ENCODE data around the gene KIAA0930.

KIAA0930 gene

DNA sequence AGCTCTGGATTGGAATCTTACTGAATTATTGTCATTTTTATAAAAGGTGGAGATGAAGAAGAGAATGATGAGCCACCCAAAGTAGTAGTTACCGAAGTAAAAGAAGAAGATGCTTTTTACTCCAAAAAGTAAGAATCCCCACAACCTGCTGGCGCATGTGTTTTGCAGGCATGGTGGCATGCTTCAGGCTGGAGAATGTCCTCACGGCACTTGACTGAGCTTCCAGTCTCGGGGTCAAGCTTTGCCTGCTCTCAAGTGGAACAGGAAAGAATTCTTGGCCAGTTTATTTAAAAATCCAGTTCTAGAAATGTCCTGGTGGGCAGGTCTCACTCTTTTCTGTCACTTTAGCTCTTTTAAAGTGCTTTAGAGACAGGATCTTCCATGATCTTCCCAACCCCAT lies 59.5 kb downstream of the KIAA0930 start:
- DNase-seq (ENCODE audit: low read depth in 1 of 2, low spot score in 1 of 2): no peak

DNA sequence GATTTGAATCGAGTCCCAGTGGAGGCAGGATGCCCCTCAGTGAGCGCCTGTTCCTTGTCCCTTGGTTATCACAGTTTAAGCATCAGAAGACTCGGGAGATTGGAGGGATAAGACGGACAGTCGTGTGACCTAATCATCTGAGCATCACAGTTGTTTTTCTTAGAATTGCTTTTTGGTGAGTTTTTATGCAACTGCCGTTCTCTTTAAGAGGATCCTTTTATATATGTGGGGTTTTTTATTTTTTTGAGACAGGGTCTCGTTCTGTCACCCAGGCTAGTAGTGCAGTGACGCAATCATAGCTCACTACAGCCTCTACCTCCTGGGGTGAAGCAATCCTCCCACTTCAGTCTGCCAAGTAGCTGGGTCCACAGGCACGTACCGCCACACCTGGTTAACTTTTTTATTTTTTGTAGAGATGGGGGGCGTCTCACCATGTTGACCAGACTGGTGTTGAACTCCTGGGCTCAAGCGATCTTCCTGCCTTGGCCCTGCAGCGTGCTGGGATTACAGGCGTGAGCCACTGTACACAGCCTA lies 60.5 kb downstream of the KIAA0930 start:
- no peak for DNase-seq (ENCODE audit: low read depth in 1 of 2, low spot score in 1 of 2)

DNA sequence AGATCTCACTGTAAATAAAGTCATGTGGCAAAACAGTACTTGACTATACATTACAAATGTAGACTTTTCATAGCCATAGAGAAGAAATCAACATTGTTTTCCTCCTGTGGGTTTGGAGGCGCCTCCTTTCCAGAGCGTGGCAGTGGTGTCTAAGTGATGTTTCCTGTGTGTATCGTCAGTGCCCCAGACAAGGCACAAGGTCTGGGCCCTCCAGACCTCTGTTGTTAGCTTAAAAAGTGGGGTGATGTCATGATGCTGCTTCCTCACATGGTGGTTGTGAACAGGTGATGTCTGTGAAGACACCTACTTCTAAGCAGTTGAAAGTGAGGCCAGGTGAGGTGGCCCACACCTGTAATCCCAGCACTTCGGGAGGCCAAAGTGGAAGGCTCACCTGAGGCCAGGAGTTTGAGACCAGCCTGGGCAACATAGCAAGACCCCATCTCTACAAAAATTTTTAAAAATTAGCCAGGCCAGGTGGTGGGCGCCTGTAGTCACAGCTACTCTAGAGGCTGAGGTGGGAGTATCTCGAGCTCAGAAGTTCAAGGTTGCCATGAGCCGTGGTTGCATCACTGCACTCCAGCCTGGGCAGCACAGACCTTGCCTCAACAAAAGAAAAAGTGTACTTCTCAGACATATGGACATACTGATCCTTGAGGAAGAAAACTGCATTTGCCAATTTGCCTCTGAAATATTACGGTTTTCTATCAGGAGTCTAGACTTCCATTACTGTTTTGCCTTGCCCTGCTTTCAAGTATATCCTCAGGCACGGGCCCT lies 61.2 kb downstream of the KIAA0930 start:
- no peak for DNase-seq (ENCODE audit: low read depth in 1 of 2, low spot score in 1 of 2)

DNA sequence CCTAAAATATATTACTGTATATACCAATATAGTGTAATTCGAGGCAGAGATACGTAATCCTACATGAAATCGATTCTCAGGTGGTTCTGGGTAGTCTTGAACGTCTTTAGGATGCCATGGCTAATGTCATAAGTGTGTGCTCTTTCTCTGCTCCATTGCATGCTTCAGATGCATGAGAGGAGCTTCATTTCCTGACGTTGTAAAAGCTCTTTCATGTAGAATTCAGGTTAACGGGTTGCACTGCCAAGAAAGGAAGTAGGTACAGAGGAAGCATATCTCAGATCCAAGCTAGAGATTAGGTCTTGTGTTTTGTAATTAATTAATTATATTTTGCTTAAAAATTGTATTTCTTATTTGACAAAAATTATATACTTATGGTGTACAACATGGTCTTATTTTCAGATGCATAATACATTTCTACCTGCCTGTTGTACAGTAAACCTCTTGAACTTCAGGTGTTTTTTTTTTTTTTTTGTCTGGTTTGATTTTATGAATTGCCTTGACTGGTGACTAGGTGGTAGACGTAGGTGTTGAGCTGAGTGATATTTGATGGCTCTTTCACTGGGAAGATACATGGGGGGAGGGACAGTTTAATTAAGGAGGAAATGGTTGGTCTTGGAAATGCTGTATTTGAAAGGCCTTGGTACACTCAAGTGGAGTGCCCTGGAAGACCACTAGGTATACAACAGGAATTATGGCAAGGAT lies 67.7 kb downstream of the KIAA0930 start:
- no peak for DNase-seq (ENCODE audit: low read depth in 1 of 2, low spot score in 1 of 2)

DNA sequence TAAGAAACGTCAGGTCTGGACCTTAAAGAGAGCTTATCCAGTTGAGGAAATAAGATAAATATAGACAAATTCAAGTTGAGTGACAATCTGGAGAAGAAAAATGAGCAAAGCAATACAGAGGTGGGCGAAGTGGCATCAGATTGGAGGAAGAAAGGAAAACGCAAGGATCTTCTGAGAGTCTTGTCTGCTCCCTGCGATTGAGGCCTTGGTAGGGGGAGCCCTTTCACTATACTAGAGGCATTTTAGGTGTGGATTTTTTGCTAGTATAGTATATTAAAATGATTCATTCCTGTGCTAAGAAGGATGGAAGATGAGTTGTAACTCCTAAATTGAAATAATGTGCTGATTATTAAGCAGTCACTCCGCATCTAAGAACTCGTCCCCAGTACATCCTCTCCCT lies 68.9 kb downstream of the KIAA0930 start:
- DNase-seq (ENCODE audit: low read depth in 1 of 2, low spot score in 1 of 2): no peak

DNA sequence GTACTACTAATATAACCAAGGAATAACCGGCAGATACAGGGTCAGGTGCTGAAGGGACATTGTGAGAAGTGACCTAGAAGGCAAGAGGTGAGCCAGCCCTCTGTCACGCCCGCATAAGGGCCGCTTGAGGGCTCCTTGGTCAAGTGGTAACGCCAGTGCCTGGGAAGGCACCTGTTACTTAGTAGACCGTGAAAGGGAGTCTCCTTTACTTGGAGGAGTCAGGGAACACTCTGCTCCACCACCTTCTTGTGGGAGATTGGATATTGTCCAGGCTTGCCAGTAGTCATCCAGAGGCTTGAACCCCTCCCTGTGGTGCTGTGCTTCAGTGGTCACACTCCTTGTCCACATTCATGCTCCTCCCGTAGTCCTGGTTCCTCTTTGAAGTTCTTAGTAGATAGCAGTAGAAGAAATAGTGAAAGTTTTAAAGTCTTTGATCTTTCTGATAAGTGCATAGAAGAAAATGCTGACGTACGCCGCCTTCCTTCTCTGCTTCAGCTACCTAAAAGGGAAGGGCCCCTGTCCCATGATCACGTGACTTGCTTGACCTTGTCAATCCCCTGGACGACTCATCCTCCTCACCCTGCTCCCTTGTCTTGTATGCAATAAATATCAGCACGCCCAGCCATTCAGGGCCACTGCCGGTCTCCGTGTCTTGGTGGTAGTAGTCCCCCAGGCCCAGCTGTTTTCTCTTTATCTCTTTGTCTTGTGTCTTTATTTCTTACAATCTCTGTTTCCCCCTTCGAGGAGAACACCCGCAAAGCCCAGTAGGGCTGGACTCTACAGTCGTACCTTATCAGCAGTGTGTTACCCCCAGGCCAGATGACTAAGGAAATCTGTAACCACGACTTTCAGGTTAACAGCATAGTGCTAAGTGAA lies 70.9 kb downstream of the KIAA0930 start:
- no peak for DNase-seq (ENCODE audit: low read depth in 1 of 2, low spot score in 1 of 2)

DNA sequence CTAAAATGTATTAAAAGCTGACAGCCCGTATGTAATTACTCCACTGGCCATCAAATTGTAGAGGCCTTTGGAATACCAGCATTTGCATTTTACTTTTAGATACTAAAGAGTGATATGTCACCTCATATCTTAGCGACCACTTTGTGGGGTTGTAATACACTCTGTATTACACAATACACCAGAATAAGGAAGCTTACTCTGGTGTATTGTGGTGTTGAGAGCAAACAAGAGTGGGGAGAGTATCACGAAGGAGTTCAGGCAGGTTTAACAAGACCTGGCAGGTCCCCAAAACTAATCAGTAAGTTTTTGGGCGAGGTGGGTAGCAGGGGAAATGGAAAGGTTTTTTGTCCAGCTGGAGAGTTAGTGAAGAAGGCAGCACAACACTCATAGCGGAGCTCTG lies 73.8 kb downstream of the KIAA0930 start:
- DNase-seq (ENCODE audit: low read depth in 1 of 2, low spot score in 1 of 2): no peak

DNA sequence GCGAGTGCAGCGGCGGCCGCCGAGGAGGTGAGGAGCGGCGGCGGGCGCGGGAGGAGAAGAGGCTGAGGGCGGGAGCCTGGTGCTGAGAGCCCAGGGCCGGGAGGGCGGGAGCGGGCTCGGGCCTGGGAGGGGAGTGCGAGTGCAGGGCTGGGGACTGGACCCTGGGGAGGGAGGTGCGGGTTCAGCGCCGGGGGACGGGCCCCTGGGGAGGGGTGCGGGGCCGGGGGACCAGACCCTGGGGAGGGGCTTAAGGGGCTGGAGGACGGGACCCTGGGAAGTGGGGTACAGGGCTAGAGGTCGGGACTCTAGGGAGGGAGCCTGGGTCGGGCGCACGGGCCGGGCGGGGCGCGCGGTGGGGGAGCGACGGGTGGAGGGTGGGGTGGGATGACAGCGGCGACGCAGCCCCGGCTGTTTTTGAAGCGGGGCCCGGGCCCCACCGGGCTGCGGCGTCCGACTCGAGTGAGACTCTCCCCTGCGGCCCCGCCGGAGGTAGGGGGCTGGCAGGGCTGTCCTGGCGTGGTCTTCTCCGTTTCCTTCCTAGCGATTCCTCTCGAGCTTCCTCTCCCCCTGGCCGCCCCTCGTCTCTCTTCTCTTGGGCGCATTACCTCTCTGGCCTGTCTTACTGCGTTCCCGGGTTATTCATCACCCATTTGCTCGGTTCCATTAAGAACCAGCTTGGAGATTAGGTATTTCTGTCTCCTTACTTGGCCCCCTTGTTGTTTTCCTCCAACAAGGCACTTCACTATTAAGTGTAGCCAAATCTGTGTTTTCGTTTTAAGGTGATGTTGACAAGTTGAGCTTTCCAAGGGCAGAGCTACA lies 76.2 kb downstream of the KIAA0930 start:
- DNase-seq (ENCODE audit: low read depth in 1 of 2, low spot score in 1 of 2): peak in 1 of 2 donors; percentile 35

DNA sequence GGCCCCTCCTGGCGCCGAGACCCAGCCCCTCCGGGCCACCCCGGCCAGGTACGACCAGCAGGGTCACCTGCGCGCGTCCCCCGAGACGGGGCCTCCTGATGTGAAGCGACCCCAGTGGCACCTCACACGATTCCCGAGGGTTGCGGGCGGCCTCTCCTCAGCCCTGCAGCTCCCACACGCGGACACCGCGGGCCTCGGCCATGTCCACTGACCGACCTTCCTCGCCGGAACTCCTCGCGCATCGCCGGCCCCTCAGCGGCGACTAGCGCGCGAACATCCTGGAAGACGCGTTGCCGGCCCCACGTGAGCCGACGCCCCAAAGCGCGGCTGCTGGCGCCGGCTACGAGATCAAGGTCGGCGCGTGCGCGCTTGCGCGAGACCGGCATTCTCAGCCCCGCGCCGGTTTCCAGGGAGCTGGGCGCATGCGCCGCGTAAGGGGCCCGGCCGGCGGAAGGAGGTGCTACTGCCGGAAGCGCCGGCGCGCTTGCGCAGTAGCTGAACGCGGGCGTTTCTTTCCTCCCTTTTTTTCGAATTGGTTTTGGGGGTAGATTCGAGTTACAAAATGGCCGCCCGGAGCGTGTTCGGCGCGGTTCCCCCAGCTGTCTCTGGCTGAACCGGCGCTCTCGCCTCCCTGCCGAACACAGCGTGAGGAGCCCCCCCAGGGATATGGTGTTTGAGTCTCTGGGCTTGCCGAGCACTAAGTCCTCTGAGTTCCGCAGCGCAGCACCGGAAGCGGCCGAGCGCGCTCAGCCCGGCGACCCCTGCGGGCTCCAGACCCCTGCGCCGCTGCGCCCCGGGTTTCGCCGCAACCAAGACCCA lies 77.0 kb downstream of the KIAA0930 start, which contains the start of gene NUP50:
NUP50 (plus strand) TSS at position 475 of the 819 bp plus-strand sequence. CDS start 4,253 bp downstream, outside the sequence.
- DNase-seq (ENCODE audit: low read depth in 1 of 2, low spot score in 1 of 2): peak; percentile 94 to 95

DNA sequence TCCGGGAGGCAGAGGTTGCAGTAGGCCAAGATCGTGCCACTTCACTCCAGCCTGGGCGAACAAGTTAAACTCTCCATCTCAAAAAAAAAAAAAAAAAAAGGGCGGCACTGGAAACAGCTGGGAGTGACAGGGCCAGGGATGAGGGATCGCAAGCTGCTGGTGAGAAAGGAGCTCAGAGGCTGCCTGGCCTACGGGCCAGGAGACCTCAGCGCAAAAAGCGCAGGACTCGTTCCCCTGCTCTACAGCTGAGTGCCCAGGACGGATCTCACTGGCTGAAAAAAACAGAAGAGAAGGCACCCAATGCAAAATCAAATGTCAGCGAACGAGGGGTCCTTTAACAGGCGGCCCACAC lies 77.6 kb downstream of the KIAA0930 start:
- no peak for DNase-seq (ENCODE audit: low read depth in 1 of 2, low spot score in 1 of 2)

DNA sequence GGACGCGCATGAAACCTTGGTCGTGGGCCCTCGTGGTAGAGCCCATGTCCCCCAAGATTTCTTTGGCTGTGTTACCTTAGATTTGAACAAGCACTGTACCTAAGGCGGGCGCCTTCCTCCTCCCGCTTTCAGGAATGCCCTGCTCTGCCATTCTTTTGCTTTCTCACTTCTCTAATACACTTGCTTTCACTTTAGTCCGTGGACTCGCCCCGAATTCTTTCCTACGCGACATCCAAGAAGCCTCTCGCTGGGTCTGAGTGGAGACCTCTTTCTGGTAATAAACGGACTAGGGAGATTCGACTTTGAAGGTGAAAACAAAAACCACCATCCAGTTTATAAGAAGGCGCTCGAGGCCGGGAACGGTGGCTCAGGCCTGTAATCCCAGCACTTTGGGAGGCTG lies 78.2 kb downstream of the KIAA0930 start:
- no peak for DNase-seq (ENCODE audit: low read depth in 1 of 2, low spot score in 1 of 2)

DNA sequence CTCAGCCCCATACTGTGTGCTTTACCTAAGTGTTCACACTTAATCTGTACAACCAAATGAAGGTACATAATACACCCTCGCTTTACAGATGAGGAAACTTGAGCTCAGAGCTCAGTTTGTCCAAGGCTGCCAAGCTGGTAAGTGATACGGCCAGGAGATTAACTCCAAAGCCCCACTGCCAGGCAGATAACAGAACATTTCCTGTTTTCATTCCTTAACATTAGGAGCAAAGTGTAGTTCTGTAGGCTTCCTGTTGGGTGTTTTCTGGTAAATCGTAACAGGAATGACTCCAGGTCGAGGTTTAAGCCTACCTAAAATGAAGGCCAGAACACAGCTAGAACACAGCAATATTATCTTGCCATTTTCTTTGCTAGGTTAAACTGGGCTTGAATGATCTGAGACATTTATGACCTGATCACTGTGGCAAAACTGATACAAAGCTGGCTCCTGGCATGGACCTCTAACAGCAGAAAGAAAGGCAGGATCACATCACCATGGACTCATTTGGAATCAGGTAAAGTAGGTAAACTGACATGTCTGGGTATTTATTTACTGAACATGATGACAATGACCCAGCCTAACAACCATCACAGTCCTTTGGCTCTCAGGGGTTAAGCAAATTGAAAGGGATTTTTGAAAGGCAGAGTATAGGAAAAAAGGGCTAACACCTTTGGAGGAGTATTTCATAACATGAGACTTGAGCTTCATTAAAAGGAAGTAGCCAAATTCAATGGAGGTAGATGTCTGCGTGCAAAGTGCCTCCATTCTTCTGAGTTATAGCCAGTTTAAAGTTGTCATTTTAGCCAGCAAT lies 80.8 kb downstream of the KIAA0930 start:
- DNase-seq (ENCODE audit: low read depth in 1 of 2, low spot score in 1 of 2): no peak

DNA sequence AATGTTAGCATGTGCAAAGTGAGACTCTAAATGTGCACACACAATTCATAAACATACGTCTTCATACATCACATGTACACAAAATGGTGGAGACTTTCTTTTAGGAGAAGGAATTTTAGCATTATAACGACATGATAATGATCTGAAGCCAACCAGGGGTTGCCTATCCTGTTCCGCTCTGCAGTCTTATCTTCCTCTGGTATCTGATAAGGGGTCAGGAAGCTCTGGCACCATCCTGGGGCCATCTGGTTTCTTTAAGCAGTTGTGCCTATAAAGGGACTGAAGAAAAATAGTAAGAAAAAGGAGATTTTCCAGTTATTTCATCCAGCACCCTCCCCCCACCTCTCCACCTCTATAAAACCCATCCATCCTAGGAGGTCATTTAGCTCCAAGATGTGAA lies 82.8 kb downstream of the KIAA0930 start:
- no peak for DNase-seq (ENCODE audit: low read depth in 1 of 2, low spot score in 1 of 2)

DNA sequence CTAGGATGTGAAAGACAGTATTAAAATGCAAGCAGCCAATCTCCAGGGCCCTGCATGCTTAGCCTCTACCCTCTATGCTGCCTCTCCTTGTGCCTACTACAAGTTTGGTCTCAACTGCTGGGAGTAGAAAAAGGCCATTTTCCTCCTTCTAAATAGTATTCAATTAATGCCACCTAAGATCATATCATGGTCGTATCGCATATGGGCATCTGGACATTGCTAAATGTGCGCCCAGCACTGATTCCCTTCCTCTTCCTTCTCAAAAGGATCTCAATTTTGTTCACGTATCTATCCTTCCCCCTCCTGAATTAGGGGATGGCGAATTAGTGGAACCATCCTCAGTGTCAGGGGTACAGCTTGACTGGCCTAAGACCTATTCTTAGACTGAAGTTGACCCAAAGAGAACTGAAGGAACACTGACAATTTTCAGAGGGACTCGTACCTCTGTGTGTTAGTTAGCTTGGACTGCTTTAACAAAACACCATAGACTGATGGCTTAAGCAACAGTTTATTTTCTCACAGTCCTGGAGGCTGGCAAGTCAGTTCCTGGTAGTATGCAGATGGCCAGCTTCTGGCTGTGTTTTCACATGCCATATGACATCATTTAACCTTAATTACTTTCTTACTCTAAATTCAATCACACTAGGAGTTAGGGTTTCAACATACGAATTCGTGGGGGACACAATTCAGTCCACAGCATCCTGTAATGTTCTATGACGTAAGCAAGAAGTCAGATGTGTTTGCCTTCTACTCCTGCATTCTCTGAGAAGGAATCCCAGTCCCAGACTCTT lies 85.4 kb downstream of the KIAA0930 start:
- no peak for DNase-seq (ENCODE audit: low read depth in 1 of 2, low spot score in 1 of 2)

DNA sequence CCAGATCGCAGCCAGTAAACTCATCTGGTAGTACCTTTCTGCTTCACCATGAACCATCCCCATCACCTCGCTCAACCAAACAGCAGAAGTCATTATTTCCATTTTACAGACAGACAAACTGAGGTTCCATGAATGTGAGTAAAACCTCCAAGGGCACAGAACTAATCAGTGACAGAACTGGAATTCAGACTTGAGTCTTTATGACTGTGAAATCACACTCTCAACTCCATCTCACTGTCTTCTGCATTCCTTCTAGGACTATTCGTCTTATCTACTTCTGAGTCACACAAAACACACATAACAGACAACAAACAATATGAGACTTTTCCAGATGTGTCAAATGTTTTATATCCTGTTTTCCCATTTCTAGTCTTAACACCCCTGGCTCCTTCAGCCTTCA lies 86.3 kb downstream of the KIAA0930 start:
- DNase-seq (ENCODE audit: low read depth in 1 of 2, low spot score in 1 of 2): no peak

DNA sequence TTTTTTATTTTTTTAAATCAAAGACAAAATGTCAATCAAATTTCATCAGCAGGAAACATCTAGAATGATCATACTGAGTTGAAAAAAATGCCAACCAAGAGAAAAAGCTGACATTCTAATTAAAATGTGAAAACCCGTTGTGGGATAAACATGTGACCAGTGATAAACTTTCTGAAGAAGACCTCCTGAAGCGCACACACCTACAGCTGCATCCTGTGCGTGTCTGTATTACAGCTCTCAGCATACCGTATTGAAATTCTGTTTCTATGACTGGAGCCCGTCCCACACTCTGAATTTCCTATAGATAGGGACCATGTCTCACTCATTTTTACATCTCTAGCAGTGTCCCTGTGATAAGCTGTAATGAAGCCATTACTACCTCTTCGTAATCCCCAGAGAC lies 89.2 kb downstream of the KIAA0930 start:
- no peak for DNase-seq (ENCODE audit: low read depth in 1 of 2, low spot score in 1 of 2)

DNA sequence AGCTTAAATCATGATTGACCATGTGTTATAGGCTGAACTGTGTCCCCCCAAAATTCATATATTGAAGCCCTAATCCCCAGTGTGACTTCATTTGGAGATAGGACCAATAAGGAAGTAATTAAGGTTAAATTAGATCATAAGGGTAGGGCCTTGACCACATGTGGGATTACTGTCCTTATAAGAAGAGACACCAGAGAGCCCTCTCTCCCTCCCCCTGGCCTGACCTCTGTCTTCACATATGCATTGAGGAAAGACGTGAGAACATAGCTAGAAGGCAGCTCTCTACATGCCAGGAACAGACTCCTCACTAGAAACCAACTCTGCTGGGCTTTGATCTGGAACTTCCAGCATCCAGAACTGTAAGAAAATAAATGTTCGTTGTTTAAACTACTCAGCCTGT lies 90.6 kb downstream of the KIAA0930 start:
- DNase-seq (ENCODE audit: low read depth in 1 of 2, low spot score in 1 of 2): no peak

DNA sequence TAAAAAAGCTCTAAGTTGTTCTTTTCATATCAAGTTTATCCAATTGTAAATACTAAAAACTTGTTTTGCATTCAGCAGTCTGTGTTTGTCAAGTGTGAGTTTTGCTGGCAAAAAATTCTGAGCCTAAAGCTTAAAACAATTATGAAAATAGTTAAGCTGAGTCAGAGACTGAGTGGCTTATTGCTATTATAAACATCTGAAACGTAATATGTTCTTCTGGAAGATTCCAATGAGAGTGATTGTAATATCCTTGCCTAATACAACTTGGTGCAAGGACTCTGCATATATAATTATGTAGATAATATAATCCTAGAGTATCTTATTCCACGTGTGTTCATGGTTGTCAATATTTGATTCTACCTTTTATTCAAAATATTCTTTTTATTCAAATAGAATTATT lies 91.0 kb downstream of the KIAA0930 start:
- no peak for DNase-seq (ENCODE audit: low read depth in 1 of 2, low spot score in 1 of 2)

All from stimulated activated CD4-positive, alpha-beta T cell treated with anti-CD3 and anti-CD28 coated beads, Interleukin-15, amount 100 ng/mL, for 1 hour (primary cell).